ENCODE measurements around the gene PIK3AP1.
A peak's percentile ranks its signal among the peaks of the same experiment; 100 is the strongest.

Gene PIK3AP1

GRCh38 chr10:96642973-96643372 lies 77.3 kb downstream of the PIK3AP1 start:
- no peak for DNase-seq (ENCODE audit: low read depth)

- no peak for DNase-seq (ENCODE audit: low read depth)
Measured at GRCh38 chr10:96642530-96642929, 77.8 kb downstream of the PIK3AP1 start.

GRCh38 chr10:96641396-96642295 lies 78.7 kb downstream of the PIK3AP1 start:
- no peak for DNase-seq (ENCODE audit: low read depth)

- DNase-seq (ENCODE audit: low read depth) = no peak
Measured at GRCh38 chr10:96639899-96640298, 80.4 kb downstream of the PIK3AP1 start.

- no peak for DNase-seq (ENCODE audit: low read depth)
Measured at GRCh38 chr10:96638696-96639095, 81.6 kb downstream of the PIK3AP1 start.

- no peak for DNase-seq (ENCODE audit: low read depth)
Measured at GRCh38 chr10:96638120-96638519, 82.2 kb downstream of the PIK3AP1 start.

- DNase-seq (ENCODE audit: low read depth) = no peak
Measured at GRCh38 chr10:96637709-96638108, 82.6 kb downstream of the PIK3AP1 start.

GRCh38 chr10:96636551-96636950 lies 83.8 kb downstream of the PIK3AP1 start:
- DNase-seq (ENCODE audit: low read depth) = no peak

- DNase-seq (ENCODE audit: low read depth) = no peak
Measured at GRCh38 chr10:96632974-96633710, 87.2 kb downstream of the PIK3AP1 start.

- DNase-seq (ENCODE audit: low read depth) = no peak
Measured at GRCh38 chr10:96627292-96627691, 93.0 kb downstream of the PIK3AP1 start.

GRCh38 chr10:96626795-96627194 lies 93.5 kb downstream of the PIK3AP1 start:
- no peak for DNase-seq (ENCODE audit: low read depth)

- no peak for DNase-seq (ENCODE audit: low read depth)
Measured at GRCh38 chr10:96625173-96625572, 95.1 kb downstream of the PIK3AP1 start.

- DNase-seq (ENCODE audit: low read depth) = no peak
Measured at GRCh38 chr10:96622013-96622787, 98.1 kb downstream of the PIK3AP1 start.

- DNase-seq (ENCODE audit: low read depth) = no peak
Measured at GRCh38 chr10:96619796-96620773, 100.2 kb downstream of the PIK3AP1 start.

GRCh38 chr10:96619120-96619519 lies 101.2 kb downstream of the PIK3AP1 start:
- no peak for DNase-seq (ENCODE audit: low read depth)

- DNase-seq (ENCODE audit: low read depth) = no peak
Measured at GRCh38 chr10:96618653-96619052, 101.7 kb downstream of the PIK3AP1 start.

- no peak for DNase-seq (ENCODE audit: low read depth)
Measured at GRCh38 chr10:96616961-96617360, 103.4 kb downstream of the PIK3AP1 start.

- peak; percentile 77 for DNase-seq (ENCODE audit: low read depth)
Measured at GRCh38 chr10:96614515-96614914, 105.8 kb downstream of the PIK3AP1 start.

- DNase-seq (ENCODE audit: low read depth) = no peak
Measured at GRCh38 chr10:96613576-96613975, 106.7 kb downstream of the PIK3AP1 start.

- no peak for DNase-seq (ENCODE audit: low read depth)
Measured at GRCh38 chr10:96612055-96612830, 108.1 kb downstream of the PIK3AP1 start.

All from non-pigmented ciliary epithelial cell (primary cell).